HG03565 (cell line): Measurements from ENCODE around the gene PRKRA.
A peak's percentile ranks its signal among the peaks of the same experiment; 100 is the strongest.
"Not testable (repeated sequence)": the region's sequence is repeated elsewhere in the genome, so short reads cannot be mapped to it uniquely, and the experiment has no call there.

Experiments used
- ATAC-seq: cut with Tn5 transposase; IDR thresholded peaks from one replicate; pipeline ENCODE4 v1.9.1; 2021; ENCODE audit warnings: mild to moderate bottlenecking, moderate library complexity; ENCODE audit not compliant: unreplicated experiment

Gene PRKRA

GRCh38 chr2:178450774-178451525 lies at the start of gene PRKRA, which contains the start of gene PJVK:
PRKRA (minus strand) TSS chr2:178451175; CDS start chr2:178451030, 145 bp downstream.
PJVK (plus strand) TSS chr2:178451378; CDS start chr2:178453410, 2,032 bp downstream.
- peak; percentile 79 for ATAC-seq

- ATAC-seq = no peak
These were observed 48.7 kb upstream of the PRKRA start for GRCh38 chr2:178499640-178500039.

- peak; percentile 45 for ATAC-seq
These were observed 47.2 kb upstream of the PRKRA start for GRCh38 chr2:178498137-178498536.

GRCh38 chr2:178496049-178496448 lies 45.1 kb upstream of the PRKRA start:
- ATAC-seq = no peak

GRCh38 chr2:178491612-178492011 lies 40.6 kb upstream of the PRKRA start:
- no peak for ATAC-seq

GRCh38 chr2:178485356-178485755 lies 34.4 kb upstream of the PRKRA start:
- no peak for ATAC-seq

GRCh38 chr2:178484245-178485041 lies 33.5 kb upstream of the PRKRA start:
- ATAC-seq = no peak

GRCh38 chr2:178482437-178482836 lies 31.5 kb upstream of the PRKRA start:
- peak; percentile 30 for ATAC-seq

GRCh38 chr2:178480227-178481181 lies 29.5 kb upstream of the PRKRA start, which contains the start of gene PLEKHA3:
PLEKHA3 (plus strand) TSS chr2:178480457; CDS start chr2:178480870, 413 bp downstream.
- ATAC-seq = peak; percentile 43

- ATAC-seq = no peak
These were observed 28.8 kb upstream of the PRKRA start for GRCh38 chr2:178479758-178480226.

- no peak for ATAC-seq
These were observed 28.3 kb upstream of the PRKRA start for GRCh38 chr2:178479275-178479616.

GRCh38 chr2:178478439-178479274 lies 27.7 kb upstream of the PRKRA start, which contains the start of gene FKBP7:
FKBP7 (minus strand) TSS chr2:178478600; CDS start chr2:178478499, 101 bp downstream.
- ATAC-seq = peak; percentile 32

- ATAC-seq = no peak
These were observed 27.1 kb upstream of the PRKRA start for GRCh38 chr2:178478130-178478438.

- ATAC-seq = no peak
These were observed 26.6 kb upstream of the PRKRA start for GRCh38 chr2:178477443-178478129.

- ATAC-seq = no peak
These were observed 25.5 kb upstream of the PRKRA start for GRCh38 chr2:178476477-178476876.

- no peak for ATAC-seq
These were observed 23.6 kb upstream of the PRKRA start for GRCh38 chr2:178474560-178474959.

- ATAC-seq = no peak
These were observed 23.0 kb upstream of the PRKRA start for GRCh38 chr2:178473931-178474330.

GRCh38 chr2:178473373-178473772 lies 22.4 kb upstream of the PRKRA start:
- no peak for ATAC-seq

- not testable (repeated sequence) for ATAC-seq
These were observed 20.3 kb upstream of the PRKRA start for GRCh38 chr2:178471313-178471712.
